Sigmoid colon (tissue), 4 donors: ENCODE measurements around the gene SMAP1.
"Not testable (repeated sequence)": the region's sequence is repeated elsewhere in the genome, so short reads cannot be mapped to it uniquely, and the experiment has no call there.

Experiments used
- EP300 ChIP-seq, 4 donors: sonication (generic); formaldehyde crosslinking; IDR thresholded peaks; one replicate each; pipeline ENCODE4 v1.6.1; 2017; ENCODE audit warnings: antibody characterized with exemption in 4 of 4
- POLR2A ChIP-seq, 2 donors: fragments of 450-650 bp; IDR thresholded peaks; one replicate each; pipeline ENCODE4 v1.6.1; 2016; ENCODE audit warnings: antibody characterized with exemption in 2 of 2, mild to moderate bottlenecking in 2 of 2, moderate library complexity in 2 of 2
- POLR2AphosphoS5 ChIP-seq, 4 donors: sonication (generic); formaldehyde crosslinking; IDR thresholded peaks; one replicate each; pipeline ENCODE4 v1.6.1; 2017; ENCODE audit warnings: antibody characterized with exemption in 4 of 4
- TF ChIP-seq, protein P1 (sequence below), 4 experiments: fragments of 450-650 bp in 3 of 4; fragments of 200-600 bp in 1 of 4; IDR thresholded peaks; one replicate each; pipeline ENCODE4 v1.5.1; 2016 to 2019; ENCODE audit warnings: antibody characterized with exemption in 4 of 4, mild to moderate bottlenecking in 3 of 4, moderate library complexity in 2 of 4

DNA sequence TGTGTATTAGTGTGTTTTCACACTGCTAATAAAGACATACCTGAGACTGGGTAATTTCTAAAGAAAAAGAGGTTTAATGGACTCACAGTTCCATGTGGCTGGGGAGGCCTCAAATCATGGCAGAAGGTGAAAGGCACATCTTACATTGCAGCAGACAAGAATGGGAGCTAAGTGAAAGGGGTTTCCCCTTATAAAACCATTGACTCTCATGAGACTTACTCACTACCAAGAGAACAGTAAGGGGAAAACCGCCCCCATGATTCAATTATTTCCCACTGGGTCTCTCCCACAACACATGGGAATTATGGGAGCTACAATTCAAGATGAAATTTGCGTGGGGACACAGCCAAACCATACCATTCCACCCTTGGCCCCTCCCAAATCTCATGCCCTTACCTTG is 73.1 kb downstream of the SMAP1 start:
- not testable (repeated sequence) for TF ChIP-seq POLR2A, POLR2AphosphoS5, EP300 (IDR thresholded peaks at IDR 0.05)
- TF ChIP-seq, protein P1, sequence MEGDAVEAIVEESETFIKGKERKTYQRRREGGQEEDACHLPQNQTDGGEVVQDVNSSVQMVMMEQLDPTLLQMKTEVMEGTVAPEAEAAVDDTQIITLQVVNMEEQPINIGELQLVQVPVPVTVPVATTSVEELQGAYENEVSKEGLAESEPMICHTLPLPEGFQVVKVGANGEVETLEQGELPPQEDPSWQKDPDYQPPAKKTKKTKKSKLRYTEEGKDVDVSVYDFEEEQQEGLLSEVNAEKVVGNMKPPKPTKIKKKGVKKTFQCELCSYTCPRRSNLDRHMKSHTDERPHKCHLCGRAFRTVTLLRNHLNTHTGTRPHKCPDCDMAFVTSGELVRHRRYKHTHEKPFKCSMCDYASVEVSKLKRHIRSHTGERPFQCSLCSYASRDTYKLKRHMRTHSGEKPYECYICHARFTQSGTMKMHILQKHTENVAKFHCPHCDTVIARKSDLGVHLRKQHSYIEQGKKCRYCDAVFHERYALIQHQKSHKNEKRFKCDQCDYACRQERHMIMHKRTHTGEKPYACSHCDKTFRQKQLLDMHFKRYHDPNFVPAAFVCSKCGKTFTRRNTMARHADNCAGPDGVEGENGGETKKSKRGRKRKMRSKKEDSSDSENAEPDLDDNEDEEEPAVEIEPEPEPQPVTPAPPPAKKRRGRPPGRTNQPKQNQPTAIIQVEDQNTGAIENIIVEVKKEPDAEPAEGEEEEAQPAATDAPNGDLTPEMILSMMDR (IDR thresholded peaks at IDR 0.05), result not testable (repeated sequence)
